ENCODE measurements around the gene SNCB.
A peak's percentile ranks its signal among the peaks of the same experiment; 100 is the strongest.
"Not testable (repeated sequence)": the region's sequence is repeated elsewhere in the genome, so short reads cannot be mapped to it uniquely, and the experiment has no call there.

Gene SNCB

GRCh38 chr5:176608937-176609723 is 21.2 kb downstream of the SNCB start:
- TF ChIP-seq, protein P1, sequence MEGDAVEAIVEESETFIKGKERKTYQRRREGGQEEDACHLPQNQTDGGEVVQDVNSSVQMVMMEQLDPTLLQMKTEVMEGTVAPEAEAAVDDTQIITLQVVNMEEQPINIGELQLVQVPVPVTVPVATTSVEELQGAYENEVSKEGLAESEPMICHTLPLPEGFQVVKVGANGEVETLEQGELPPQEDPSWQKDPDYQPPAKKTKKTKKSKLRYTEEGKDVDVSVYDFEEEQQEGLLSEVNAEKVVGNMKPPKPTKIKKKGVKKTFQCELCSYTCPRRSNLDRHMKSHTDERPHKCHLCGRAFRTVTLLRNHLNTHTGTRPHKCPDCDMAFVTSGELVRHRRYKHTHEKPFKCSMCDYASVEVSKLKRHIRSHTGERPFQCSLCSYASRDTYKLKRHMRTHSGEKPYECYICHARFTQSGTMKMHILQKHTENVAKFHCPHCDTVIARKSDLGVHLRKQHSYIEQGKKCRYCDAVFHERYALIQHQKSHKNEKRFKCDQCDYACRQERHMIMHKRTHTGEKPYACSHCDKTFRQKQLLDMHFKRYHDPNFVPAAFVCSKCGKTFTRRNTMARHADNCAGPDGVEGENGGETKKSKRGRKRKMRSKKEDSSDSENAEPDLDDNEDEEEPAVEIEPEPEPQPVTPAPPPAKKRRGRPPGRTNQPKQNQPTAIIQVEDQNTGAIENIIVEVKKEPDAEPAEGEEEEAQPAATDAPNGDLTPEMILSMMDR (IDR thresholded peaks at IDR 0.05; ENCODE audit: borderline replicate concordance, insufficient read depth, low read depth, low read length) = 0 out of 2 replicates have a peak, but pooled peaks have one; percentile 17
- H3K4me3 ChIP-seq (ENCODE audit: low read depth, low read length) = peak overlapping the region; percentile 60

- TF ChIP-seq, protein P1 (IDR thresholded peaks at IDR 0.05; ENCODE audit: borderline replicate concordance, insufficient read depth, low read depth, low read length) = no peak
- no peak overlapping the region for H3K4me3 ChIP-seq (ENCODE audit: low read depth, low read length)
Measured at GRCh38 chr5:176608142-176608705, 22.1 kb downstream of the SNCB start.

DNA sequence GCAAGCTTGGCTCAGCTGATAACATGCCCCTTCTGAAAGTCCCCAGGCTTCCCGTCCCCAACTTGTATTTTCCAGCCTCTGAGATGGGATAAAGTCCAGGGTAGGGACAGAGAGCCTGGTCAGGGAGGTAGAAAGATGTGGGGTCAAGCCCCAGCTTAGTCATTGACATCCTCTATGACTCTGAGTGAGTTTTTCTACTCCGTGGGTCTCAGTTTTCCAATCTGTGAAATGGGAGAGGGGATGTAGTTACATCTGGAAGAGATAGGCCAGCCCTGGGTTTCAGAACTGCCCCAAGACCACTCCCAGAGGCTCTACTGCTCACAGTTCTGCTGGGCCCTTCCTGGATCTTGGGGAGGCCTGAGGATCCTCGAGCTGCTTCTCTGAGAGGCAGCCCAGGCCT is 23.5 kb downstream of the SNCB start:
- no peak overlapping the region for H3K4me3 ChIP-seq (ENCODE audit: low read depth, low read length)

DNA sequence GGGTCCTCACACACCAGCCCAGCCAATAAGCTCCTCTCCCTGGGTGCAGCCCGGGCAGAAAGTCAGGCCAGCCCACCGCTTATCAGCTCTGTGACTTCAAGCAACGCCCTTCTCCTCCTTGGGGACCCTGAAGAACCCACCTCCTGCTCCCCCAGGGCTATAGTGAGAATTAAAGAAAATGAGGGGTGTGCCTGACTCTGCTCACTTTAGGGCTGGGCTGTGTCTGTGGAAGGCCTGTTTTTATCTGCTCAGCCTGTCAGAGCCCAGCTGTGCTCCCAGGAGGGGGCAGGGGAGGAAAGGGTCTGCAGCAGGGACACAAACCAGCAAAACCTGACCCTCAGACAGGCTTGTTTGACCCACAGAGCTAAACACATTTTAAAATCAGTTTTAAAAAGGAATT is 24.3 kb downstream of the SNCB start:
- TF ChIP-seq, protein P1 (IDR thresholded peaks at IDR 0.05; ENCODE audit: borderline replicate concordance, insufficient read depth, low read depth, low read length) = no peak
- H3K4me3 ChIP-seq (ENCODE audit: low read depth, low read length) = no peak overlapping the region

More for the DNA sequence above, 23.5 kb downstream of the SNCB start:
- TF ChIP-seq, protein P1 (IDR thresholded peaks at IDR 0.05; ENCODE audit: borderline replicate concordance, insufficient read depth, low read depth, low read length) = no peak

- TF ChIP-seq, protein P1 (IDR thresholded peaks at IDR 0.05; ENCODE audit: borderline replicate concordance, insufficient read depth, low read depth, low read length) = no peak
- no peak overlapping the region for H3K4me3 ChIP-seq (ENCODE audit: low read depth, low read length)
Measured at GRCh38 chr5:176603091-176603490, 27.2 kb downstream of the SNCB start.

DNA sequence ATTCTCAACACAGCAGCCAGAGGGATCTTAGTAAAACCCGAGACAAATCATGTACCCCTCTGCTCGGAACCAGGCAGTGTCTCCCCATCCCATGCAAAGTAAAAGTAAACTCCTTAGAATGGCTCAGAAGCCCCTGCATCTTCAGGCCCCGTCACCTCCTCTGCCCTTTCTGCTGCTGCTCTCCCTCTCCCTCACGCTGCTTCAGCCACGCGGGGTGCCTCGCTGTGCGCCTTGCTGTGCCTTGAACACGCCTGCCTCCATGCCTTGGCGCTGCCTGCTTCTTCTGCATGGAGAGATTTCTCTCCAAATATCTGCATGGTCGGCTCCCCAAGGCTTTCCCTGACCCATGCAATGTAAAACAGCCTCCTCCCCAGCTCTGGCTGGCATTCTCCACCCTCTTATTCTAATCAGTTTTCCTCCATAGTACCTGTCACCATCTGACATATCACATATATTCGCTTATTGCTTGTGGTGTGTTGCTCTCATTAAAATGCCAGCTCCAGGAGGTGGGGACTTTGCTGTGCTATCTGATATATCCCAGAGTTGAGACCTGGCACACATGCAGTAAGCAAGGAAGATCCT is 28.3 kb downstream of the SNCB start:
- H3K4me3 ChIP-seq (ENCODE audit: low read depth, low read length) = no peak overlapping the region
- TF ChIP-seq, protein P1 (IDR thresholded peaks at IDR 0.05; ENCODE audit: borderline replicate concordance, insufficient read depth, low read depth, low read length) = no peak

DNA sequence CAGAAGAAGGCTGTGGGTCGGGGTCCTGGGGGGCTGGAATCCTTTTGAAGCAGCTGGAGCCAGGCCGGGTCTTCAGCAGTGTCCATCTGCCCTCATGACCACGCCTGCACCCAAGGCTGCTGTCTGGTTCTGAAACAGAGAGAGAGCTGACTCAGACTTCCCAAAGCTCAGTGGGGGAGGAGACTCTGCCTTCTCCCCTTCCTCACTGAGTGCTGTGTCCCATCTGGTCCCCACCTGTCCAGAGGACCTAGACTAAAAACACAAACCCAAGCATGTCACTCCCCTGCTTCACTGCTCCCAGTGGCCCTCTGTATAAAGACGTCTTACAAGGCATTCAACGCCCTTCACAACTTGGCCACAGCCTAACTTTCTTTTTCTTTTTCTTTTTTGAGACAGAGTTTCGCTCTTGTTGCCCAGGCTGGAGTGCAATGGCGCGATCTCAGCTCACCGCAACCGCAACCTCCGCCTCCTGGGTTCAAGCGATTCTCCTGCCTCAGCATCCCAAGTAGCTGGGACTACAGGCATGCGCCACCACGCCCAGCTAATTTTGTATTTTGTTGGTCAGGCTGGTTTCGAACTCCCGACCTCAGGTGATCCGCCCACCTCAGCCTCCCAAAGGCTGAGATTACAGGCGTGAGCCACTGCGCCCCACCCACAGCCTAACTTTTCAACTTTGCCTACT is 30.4 kb downstream of the SNCB start:
- not testable (repeated sequence) for H3K4me3 ChIP-seq (ENCODE audit: low read depth, low read length)
